GM19463 (cell line): ENCODE data around the gene CSDE1.

Experiments used
- ATAC-seq: cut with Tn5 transposase; IDR thresholded peaks from one replicate; pipeline ENCODE4 v1.9.1; 2021; ENCODE audit warnings: mild to moderate bottlenecking, moderate library complexity; ENCODE audit not compliant: unreplicated experiment

CSDE1 gene

DNA sequence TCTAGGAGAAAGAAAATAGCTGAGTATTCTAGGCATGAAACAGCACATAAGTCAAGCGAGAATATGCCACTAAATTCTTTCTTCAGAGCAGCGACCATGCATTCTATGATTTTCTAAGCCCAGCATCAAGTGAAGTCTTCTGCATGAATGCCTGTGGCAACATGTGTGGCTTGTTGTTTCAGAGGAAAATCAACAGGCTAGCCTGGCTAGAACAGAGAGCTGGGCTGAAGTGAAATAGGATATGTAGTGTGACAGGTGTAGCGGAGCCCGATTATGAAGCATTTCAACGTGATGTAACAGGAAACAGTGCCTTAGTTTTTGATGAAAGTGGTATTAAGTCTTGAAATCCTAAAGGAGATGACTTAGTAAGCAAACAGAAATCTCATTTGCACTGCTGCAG lies 7.0 kb downstream of the CSDE1 start:
- ATAC-seq, result no peak

DNA sequence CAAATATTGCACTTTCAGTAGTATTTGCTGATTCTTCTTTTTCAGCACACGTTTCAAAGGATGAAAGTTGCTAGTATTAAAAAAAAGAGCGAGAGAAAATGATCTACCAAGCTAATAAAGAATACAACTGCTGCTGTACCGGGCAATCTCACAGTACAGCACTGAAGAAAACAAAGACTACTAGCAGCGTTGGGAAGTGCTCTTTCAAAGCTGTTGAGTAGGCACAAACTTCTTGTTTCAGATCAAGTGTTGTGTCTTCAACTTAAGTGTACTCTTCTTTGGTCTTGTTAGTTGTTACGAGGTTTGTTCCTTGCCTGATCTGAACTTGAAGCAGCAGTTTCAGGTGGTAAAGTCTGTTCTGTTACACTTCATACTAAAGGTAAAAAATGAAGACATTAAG lies 7.9 kb downstream of the CSDE1 start:
- no peak for ATAC-seq

DNA sequence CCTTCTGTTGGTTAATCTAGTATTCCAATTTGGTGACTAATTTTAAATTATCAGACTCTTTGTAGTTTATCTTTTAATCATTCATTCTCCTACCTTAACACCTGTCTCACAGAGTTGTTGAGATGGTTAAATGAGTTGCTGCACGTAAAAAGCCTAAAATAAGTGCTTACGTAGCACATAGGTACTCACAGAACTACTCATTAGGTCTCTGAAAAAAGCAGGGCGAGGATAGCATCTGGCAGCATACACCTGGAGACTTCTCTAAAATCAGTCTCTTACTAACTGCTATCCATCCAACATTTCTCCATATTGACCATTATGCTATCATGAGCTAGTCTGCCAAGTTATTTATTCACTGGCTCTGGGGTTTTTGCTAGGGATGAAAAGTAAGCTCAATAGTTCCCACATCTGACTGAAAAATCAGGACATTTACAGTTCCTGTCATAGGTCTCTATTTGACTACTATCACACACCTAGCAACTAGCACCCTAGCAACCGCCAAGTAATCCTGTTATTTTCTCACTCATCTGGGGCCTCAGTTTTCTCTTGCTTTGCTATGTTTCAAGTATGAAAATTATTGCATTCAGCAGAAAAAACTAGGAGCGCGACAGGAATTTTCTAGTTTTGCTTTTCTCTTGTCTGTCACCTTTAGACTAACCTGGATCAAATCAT lies 11.2 kb downstream of the CSDE1 start:
- ATAC-seq, result no peak

DNA sequence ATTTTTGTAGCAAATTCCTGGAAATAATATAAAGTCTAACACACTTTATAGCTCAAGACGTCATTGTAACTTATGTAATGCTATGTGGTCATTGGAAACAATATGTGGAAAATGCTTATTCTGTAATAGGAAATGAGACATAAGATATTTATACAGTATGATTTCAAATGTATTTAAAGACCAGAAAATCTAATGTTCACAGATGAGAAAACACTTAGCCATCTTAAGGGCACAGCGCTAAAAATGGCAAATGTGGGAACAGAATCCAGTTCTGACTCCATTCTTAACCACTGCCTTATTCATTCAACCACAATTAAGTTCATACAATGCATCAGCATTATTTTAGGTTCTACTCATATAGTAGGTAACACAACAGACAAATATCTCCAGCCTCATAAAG lies 12.5 kb downstream of the CSDE1 start:
- no peak for ATAC-seq

DNA sequence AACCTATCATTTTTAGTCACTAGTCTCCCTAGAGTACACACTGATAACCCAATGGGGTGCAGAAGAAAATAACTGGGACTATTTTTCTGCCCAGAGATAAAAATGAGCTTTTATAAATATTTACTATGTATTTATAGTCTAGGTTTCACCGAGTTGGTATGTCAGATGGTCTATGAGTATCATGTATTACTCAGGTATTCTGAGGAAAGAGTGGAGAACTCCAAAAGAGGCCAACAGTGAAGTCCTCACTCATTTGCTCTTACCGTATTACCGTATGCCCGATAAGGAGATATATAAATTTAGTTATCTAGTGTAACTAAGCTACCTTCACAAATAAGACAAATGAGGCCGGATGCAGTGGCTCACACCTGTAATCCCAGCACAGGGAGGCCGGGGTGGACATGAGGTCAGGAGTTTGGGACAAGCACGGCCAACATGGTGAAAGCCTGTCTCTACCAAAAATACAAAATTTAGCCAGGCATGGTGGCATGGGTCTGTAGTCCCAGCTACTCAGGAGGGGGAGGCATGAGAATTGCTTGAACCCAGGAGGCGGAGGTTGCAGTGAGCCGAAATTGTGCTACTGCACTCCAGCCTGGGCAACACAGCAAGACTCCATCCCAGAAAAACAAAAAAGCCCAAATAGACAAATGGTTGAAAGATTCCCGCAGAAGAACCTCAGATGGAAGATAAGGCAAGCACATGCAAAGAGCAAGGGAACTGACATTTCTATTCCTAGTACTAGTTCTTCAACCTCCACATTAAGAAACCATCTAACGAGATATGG lies 15.6 kb downstream of the CSDE1 start:
- ATAC-seq, result no peak

DNA sequence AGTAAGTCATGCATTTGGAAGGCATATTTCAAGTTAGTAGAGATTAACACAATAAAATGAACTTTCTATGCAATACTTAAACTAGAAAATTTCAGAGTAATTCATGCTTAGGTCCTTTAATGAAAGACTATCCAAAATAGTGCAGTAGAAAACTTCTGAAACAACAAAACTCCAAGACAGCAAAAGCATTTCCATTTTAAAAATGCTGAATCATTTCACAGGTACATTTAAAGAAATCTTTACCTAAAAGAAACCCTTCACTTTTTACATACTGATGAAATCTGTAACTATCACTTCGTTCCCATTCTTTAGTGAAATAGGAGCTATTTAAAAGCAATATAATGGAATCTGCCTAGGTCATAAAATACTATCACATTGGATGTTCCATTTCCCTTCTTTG lies 17.5 kb downstream of the CSDE1 start:
- no peak for ATAC-seq

DNA sequence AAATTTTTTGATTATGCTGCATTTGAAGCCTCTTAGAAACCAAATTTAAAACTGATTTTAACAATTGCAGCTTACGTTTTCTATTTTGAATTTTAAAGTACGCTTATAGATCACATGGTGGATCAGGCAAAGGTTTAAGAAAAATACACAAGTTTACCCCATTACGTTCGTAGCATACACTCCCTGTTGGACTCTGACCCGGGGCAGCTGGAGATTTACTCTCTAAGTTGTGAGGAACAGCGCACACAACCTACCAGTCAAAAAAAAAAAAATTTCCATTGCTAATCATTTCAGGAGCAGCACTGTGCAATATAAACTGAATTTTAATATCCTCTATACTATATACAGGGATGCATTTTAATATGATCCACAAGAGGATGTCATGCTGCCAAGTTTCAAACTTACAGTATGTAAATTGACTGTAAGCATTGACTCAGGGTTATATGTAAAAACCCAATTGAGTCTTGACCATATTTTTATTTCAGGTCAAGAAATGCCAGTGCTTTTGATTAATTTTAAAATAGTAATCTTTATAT lies 20.4 kb downstream of the CSDE1 start:
- no peak for ATAC-seq

DNA sequence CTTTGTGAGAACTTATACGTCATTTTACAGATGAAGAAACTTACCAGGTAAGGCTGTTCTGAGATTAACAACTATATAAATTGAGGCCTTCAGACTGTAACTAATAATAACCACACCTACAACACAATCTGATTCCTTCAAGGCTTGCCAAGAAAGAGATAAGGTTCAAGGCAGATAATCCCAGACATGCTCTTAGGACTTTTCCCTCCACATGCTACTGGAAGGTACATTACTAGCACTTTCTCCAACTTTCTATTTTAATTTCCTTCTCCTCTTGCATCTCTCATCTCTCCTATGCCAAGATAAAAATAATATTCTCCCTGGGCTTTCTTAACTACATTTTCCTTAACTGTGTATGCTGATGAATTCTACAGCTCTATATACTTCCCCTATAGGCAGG lies 22.3 kb downstream of the CSDE1 start:
- no peak for ATAC-seq

DNA sequence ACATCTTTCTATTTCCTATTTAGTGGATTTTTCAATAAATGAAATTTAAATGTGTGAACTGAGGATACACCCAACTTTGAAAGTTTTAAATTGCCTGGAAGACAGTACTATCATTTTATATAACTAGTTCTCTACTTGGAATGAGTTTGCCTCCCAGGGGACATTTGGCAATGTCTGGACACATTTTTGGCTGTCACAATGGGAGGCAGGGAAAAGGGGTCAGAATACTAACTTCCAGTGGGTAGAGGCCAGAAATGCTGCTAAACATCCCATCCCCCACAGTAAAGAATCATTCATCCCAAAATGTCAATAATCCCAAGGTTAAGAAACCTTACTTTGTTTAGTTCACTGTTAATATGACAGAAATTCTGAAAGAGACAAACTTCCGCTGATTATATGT lies 28.0 kb downstream of the CSDE1 start:
- no peak for ATAC-seq

DNA sequence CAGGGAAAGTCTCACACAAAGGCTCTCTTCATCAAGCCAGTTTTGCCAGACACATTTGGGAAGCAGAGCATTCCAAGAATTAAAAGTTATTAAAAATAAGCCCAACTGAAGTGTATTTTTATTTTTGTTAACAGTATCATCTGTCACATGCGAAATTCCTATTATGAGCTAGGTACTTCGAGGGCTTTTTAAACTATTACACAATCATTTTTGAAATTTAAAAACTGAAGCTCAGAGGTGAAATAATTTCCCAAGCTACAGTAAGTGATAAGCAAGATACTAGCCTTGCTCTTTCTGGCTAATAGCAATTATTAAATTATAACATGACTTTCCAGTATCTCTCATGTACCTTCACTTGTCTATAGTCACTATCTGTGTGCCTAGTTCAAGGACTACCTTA lies 29.2 kb downstream of the CSDE1 start:
- ATAC-seq, result no peak

DNA sequence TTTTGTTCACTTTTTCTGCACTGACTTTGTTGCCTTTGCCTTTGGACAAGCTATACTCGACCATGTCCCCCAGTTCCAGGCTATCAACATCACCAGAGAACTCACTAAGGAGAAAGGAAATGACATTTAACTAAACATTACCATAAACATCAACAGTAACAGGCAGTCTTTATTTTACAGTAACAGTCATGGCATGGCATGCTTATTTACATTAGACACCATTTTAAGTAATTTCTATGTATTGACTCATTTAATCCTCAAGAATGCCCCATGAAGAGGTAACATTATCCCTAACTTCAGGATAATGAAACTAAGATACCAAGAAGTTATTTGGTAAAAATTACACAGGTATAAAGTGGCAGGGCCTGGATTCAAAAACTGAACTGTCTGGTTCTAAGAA lies 32.6 kb downstream of the CSDE1 start:
- no peak for ATAC-seq

DNA sequence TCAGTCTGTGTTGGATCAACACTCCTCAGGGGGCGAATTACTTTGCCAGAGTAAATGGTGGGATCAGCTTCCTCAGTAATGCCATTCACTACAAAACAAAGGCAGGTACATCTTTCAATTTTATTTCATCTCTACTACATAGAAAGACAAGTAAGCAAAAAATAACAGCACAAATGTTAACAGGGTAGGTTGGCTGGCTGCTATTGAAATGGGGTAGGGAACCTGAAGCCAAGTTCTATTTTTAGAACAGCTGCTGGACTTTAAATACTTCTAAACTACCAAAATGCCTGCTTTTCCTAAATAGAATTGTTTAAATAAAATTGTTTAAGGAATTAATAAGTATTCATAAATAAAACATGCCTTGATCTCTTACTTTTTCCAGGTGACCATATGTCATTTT lies 33.9 kb downstream of the CSDE1 start:
- no peak for ATAC-seq

DNA sequence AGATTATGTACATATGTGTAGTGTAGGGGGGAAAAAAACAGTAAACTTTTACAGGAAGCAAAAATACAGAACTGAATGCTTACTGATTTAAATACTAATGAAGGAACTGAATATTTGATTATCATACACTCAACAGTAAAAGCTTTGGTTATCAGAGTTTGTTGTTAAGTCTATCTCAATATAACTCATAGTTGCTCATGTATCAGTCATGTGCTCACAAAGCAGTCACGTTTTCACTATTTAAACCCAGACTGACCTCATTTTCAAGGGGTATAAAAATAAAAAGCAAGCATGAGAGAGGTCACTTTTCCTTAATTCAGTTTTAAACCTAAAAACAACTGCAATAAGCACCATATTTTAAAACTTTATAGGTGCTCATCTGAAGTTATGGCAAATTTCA lies 34.3 kb downstream of the CSDE1 start:
- no peak for ATAC-seq

DNA sequence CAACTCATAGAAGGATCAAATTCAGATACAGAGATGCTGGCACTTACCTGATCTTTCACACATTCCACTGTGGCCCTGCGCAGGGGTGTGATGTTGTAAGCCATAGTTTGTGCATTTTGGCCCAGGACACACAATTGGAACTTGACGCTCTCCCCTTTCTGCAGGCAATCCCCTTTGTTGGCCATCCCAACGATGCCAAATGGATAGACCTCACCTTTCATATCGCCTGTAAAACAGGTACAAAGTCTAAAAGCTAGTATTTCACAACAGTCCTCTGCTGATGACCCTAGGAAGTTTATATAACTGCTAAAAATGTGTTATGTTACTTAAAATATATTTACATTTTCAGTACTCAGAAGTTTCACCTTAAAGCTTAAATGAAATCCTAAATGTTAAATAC lies 37.3 kb downstream of the CSDE1 start:
- no peak for ATAC-seq

DNA sequence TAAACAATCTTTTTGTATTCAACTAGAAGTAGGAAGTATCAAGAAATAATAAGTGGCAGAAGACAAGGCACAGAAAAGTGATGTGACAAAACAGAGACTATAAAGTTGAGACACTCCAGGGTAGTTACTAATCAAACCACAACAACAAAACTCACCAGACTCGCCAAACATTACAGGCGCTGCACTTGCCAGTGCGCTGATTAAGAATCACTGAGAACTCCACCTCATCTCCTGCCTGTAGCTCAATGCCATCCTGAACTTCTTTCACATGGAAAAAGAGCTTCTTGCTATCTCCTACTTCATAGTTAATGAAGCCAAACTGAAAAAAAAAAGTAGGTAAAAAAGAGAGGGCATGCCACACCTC lies 38.4 kb downstream of the CSDE1 start:
- ATAC-seq, result no peak

DNA sequence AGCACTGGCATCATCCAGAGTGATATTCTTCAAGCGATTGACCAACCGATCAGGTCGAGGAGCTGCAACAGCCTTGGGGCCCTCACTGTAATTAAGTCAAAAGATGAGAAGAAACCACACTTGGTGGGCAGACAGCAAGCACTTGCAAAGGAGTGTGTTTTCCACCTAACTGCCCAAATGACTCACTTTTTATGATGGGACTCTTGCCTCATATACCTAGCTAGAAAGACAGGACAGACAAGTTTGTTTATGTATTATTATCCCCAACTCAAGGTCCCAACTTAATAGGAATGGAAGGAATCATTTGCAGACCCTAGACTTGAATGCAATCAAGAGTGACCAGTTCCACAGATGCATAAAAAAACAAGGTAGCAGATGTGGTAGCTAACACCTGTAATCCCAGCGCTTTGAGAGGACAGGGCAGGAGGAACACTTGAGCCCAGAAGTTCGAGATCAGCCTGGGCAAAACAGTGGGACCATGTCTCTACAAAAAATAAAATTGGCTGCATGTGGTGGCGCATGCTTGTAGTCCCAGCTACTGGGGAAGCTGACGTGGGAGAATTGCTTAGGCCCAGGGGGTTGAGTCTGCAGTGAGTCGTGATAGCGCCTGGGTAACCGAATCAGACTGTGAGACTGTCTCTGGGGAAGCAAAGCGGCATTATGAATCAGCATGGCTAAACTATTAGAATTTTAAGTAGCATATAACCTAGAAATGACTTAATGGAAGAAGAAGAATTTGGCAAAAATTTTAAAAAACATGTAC lies 38.9 kb downstream of the CSDE1 start:
- ATAC-seq, result no peak

DNA sequence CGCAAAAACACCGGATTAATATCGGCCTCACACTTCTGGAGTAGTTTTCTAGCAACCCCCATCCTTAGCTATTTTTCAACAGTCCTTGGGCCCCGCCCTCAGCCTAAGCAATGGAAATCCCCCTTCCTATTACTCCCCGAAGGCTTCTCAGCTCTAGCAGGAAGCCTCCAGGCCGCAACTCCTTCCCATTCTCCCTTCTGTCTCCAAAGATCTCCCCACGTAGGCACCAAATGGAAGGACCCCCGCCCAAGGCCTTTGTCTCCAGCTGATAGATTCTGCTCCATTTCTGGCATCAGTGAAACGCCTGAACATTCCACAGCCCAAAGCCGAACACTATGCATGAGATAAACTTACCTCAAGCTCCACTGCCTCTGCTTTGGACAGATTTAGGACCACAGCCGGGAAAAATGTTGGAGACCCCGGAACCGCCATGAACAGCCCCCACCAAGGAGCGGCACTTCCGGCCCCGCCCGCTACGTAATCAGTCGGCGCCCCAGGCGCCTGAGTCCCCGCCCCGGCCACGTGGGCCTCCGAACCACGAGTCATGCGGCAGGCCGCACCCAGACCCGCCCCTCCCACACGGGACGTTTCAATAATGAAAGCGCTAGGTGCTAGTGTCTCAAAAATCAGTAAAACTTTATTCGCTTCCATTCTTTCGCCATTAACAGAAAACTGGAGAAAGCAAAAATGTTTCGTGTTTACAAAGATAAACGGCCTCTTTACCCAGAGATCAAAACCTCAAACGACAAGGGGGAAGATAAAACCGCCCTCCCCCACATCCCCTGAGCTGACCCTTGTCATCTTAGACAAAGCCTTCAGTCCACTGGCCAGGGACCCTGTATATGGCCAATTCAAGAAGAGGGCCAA lies 41.2 kb downstream of the CSDE1 start, which contains the start of gene NRAS:
NRAS (minus strand) TSS at position 468 of the 867 bp plus-strand sequence. CDS start 611 bp downstream, outside the sequence.
- ATAC-seq, result peak; percentile 94

DNA sequence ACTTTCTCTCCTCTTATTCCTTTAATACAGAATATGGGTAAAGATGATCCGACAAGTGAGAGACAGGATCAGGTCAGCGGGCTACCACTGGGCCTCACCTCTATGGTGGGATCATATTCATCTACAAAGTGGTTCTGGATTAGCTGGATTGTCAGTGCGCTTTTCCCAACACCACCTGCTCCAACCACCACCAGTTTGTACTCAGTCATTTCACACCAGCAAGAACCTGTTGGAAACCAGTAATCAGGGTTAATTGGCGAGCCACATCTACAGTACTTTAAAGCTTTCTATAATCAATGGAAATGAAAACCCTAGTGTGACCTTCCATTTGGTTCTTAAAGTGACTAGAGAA lies 41.9 kb downstream of the CSDE1 start:
- no peak for ATAC-seq

DNA sequence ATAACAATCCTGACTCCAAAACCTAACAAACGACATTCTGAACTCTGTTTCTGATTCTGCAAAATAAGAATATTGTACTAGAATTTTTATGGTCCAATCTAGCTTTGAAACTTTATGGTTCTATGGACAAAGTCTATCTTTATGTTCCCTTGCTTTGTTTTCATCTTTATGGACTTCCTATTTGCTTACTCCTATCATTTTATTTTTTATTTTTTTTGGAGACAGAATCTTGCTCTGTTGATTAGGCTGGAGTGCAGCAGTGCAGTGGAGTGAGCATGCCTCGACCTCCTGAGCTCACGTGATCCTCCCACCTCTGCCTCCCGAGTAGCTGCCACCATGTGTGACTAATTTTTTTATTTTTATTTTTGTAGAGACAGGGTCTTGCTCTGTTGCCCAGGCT lies 44.8 kb downstream of the CSDE1 start:
- ATAC-seq, result no peak

DNA sequence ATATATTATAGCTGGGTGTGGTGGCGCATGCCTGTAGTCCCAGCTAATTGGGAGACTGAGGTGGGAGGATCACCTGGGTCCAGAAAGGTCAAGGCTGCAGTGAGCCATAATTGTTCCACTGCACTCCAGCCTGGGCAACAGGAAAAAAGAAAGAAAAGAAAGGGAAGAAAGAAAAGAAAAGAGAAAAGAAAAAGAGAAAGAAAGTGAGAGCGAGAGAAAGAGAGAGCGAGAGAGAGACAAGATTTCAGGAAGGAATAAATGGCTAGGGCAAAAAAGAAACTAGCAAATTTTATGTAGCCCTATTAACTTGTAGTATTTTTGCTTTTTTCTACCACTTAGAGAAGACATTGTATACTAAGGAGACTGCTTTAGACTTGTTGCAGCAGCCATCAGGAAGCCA lies 47.4 kb downstream of the CSDE1 start:
- ATAC-seq, result no peak

DNA sequence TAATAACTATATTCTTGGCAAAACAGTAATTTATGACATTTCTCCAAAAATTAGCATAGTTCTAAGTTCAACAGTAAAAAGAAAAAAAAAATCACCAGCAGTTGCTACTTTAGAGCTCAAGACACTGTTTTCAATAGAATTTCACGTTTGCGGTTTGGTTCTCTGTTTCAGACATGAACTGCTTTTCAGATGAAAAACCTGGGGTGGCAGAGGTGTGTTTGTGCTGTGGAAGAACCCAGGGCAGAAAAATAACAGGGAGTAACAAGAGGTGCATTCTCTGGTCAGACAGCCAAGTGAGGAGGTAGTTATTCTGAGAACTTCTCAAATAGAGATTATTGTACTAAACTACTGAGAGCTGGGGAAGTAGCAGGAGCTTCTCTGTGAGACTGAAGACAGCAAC lies 50.2 kb downstream of the CSDE1 start:
- no peak for ATAC-seq
